Right cardiac atrium (tissue), 5 donors: Measurements from ENCODE around the gene TBC1D24. TPM values are rescaled to one million over a fixed set of nuclear protein-coding genes. Genes with fewer than 3 reads are reported as not detected.
"Not testable (repeated sequence)": the region's sequence is repeated elsewhere in the genome, so short reads cannot be mapped to it uniquely, and the experiment has no call there.

ENCODE experiments used
- ATAC-seq, 2 donors: fragments of 200-7000 bp; cut with Tn5 transposase; one replicate each; pipeline versions ENCODE4 v1.8.0 to v1.9.1; 2020; ENCODE audit warnings: moderate library complexity in 2 of 2, mild to moderate bottlenecking in 1 of 2
- DNase-seq, 3 donors: peaks; one replicate each; pipeline ENCODE4 v3.0.0-alpha.2; 2020
- H3K27ac ChIP-seq: one replicate; pipeline ENCODE4 v1.5.1; 2013; ENCODE audit warnings: mild to moderate bottlenecking, low read length, control low read depth, moderate library complexity
- H3K27me3 ChIP-seq: one replicate; pipeline ENCODE4 v1.6.1; 2013; ENCODE audit not compliant: control insufficient read depth, insufficient read depth
- H3K4me1 ChIP-seq: one replicate; pipeline ENCODE4 v1.6.1; 2013; ENCODE audit warnings: low read length; ENCODE audit not compliant: control insufficient read depth, insufficient read depth
- H3K4me3 ChIP-seq: one replicate; pipeline ENCODE4 v1.5.1; 2013; ENCODE audit warnings: low read length, control low read depth
- H3K9me3 ChIP-seq: one replicate; pipeline ENCODE4 v1.6.1; 2013; ENCODE audit warnings: low read length; ENCODE audit not compliant: control insufficient read depth
- WGBS: extraction: QIAGEN DNeasy Blood & Tissue Kit; methylation state at CpG from one replicate; pipeline ENCODE4 v1.1.7; 2013; 5-methylcytosine and 5-hydroxymethylcytosine counted together
- intact Hi-C, 4 donors: fragments of 100-400 bp; cut with DNase I; formaldehyde crosslinking; loops; one replicate each; pipeline versions ENCODE4 v1.11.0 to v1.14.0; 2022 to 2023
- polyA plus RNA-seq: library from polyadenylated mRNA; stranded (reverse); fragments of 200-250 nt; gene quantifications from one replicate; pipeline ENCODE4 v1.2.3, GENCODE V29; 2013
- total RNA-seq, 4 donors: library from RNA; stranded (reverse); fragmentation: NEBNext Ultra II Directional; extraction: Animal tissue kit (Norgen Biotek cat#: 25700); gene quantifications; one replicate each; pipeline ENCODE4 v1.2.1, GENCODE V29; 2021
- donor health status: healthy with polysubstance abuse.
- donor health status: DM: no; HTN: yes; CAD: no.
- donor health status: DM: no; HTN: no; CAD: no.
- donor health status: DM: no; HTN: yes; CAD: no; lungs with severe emphysema.
- donor health status: DM: yes; HTN: yes; CAD: no.

The TBC1D24 gene
- total and polyA plus RNA-seq, 5 donors = 5.7 to 15.5 (median 12.8) TPM

GRCh38 chr16:2476345-2476720 lies 1.4 kb downstream of the TBC1D24 start:
- peaks cover 2% of the 10 kb centered on the region for H3K4me1 ChIP-seq
- no peaks in the 10 kb centered on the region for H3K9me3 ChIP-seq
- intact Hi-C loops = no loop called here
- ATAC-seq = no peak
- 93% methylated on average over 9 of the region's 9 CpGs for WGBS
- no peaks in the 10 kb centered on the region for H3K27me3 ChIP-seq
- peak in 1 of 3 donors; percentile 33 for DNase-seq
- no peak overlapping the region for H3K27ac ChIP-seq
- no peak overlapping the region for H3K4me3 ChIP-seq

- DNase-seq (no peak), ATAC-seq (no peak)
- Histone ChIP-seq H3K27me3 (no peaks in the 10 kb centered on the region), H3K27ac (no peak overlapping the region), H3K4me1 (peaks cover 2% of the 10 kb centered on the region), H3K9me3 (no peaks in the 10 kb centered on the region), H3K4me3 (no peak overlapping the region)
- intact Hi-C loops = no loop called here
- WGBS = 93% methylated on average over 3 of the region's 3 CpGs
These were observed 1.8 kb downstream of the TBC1D24 start for GRCh38 chr16:2476741-2477140.

GRCh38 chr16:2477327-2477726 lies 2.4 kb downstream of the TBC1D24 start:
- intact Hi-C loops = no loop called here
- no peak for ATAC-seq

GRCh38 chr16:2478279-2478678 lies 3.4 kb downstream of the TBC1D24 start:
- H3K9me3 ChIP-seq = no peaks in the 10 kb centered on the region
- DNase-seq (peak in 1 of 3 donors; percentile 45), ATAC-seq (no peak)
- H3K4me1 ChIP-seq = peaks cover 2% of the 10 kb centered on the region
- intact Hi-C loops = no loop called here
- H3K27ac ChIP-seq = no peak overlapping the region
- 72% methylated on average over 8 of the region's 8 CpGs for WGBS
- H3K4me3 ChIP-seq = no peak overlapping the region
- H3K27me3 ChIP-seq = no peaks in the 10 kb centered on the region

More at GRCh38 chr16:2477327-2477726, 2.4 kb downstream of the TBC1D24 start:
- H3K4me3 ChIP-seq = no peak overlapping the region
- H3K27ac ChIP-seq = no peak overlapping the region
- peak in 2 of 3 donors; percentile 1 to 32 for DNase-seq
- H3K9me3 ChIP-seq = no peaks in the 10 kb centered on the region
- H3K4me1 ChIP-seq = peaks cover 2% of the 10 kb centered on the region
- no peaks in the 10 kb centered on the region for H3K27me3 ChIP-seq
- 95% methylated on average over 3 of the region's 3 CpGs for WGBS

GRCh38 chr16:2479996-2480395 lies 5.1 kb downstream of the TBC1D24 start:
- H3K4me1 ChIP-seq, H3K27me3 ChIP-seq, H3K27ac ChIP-seq, H3K9me3 ChIP-seq, intact Hi-C loops, ATAC-seq, H3K4me3 ChIP-seq: not testable (repeated sequence)
- peak in 1 of 3 donors; percentile 12 for DNase-seq
- 92% methylated on average over 10 of the region's 10 CpGs for WGBS

GRCh38 chr16:2480948-2481347 lies 6.0 kb downstream of the TBC1D24 start:
- Histone ChIP-seq H3K9me3 (no peaks in the 10 kb centered on the region), H3K27ac (no peak overlapping the region), H3K4me1 (no peaks in the 10 kb centered on the region), H3K27me3 (no peaks in the 10 kb centered on the region), H3K4me3 (no peak overlapping the region)
- ATAC-seq (no peak), DNase-seq (peak in 2 of 3 donors; percentile 35 to 37)
- intact Hi-C loops = no loop called here
- WGBS = 90% methylated on average over 12 of the region's 12 CpGs

GRCh38 chr16:2481676-2482075 lies 6.7 kb downstream of the TBC1D24 start:
- H3K9me3 ChIP-seq = no peaks in the 10 kb centered on the region
- intact Hi-C loops = no loop called here
- DNase-seq (peak in 2 of 3 donors; percentile 12 to 26), ATAC-seq (no peak)
- no peaks in the 10 kb centered on the region for H3K4me1 ChIP-seq
- H3K27me3 ChIP-seq = no peaks in the 10 kb centered on the region
- no peak overlapping the region for H3K4me3 ChIP-seq
- H3K27ac ChIP-seq = no peak overlapping the region
- 74% methylated on average over 7 of the region's 7 CpGs for WGBS

- no peaks in the 10 kb centered on the region for H3K27me3 ChIP-seq
- DNase-seq (peak in 2 of 3 donors; percentile 35 to 45), ATAC-seq (no peak)
- 62% methylated on average over 13 of the region's 13 CpGs for WGBS
- no peak overlapping the region for H3K27ac ChIP-seq
- H3K4me1 ChIP-seq = no peaks in the 10 kb centered on the region
- intact Hi-C loops = no loop called here
- no peaks in the 10 kb centered on the region for H3K9me3 ChIP-seq
- no peak overlapping the region for H3K4me3 ChIP-seq
These were observed 7.3 kb downstream of the TBC1D24 start for GRCh38 chr16:2482249-2482648.

- ATAC-seq (peak; percentile 58 to 71), DNase-seq (peak; percentile 69 to 86 (median 84))
- Histone ChIP-seq H3K9me3 (no peaks in the 10 kb centered on the region), H3K4me1 (no peaks in the 10 kb centered on the region), H3K27ac (peak overlapping the region; percentile 19), H3K27me3 (no peaks in the 10 kb centered on the region), H3K4me3 (no peak overlapping the region)
- intact Hi-C loops = no loop called here
- WGBS = 39% methylated on average over 32 of the region's 32 CpGs
These were observed 8.0 kb downstream of the TBC1D24 start for GRCh38 chr16:2482708-2483534.

- Histone ChIP-seq H3K9me3 (no peaks in the 10 kb centered on the region), H3K27me3 (no peaks in the 10 kb centered on the region), H3K4me3 (no peak overlapping the region), H3K4me1 (no peaks in the 10 kb centered on the region), H3K27ac (no peak overlapping the region)
- ATAC-seq (no peak), DNase-seq (peak in 2 of 3 donors; percentile 18 to 48)
- intact Hi-C loops = no loop called here
- 88% methylated on average over 16 of the region's 16 CpGs for WGBS
These were observed 9.3 kb downstream of the TBC1D24 start for GRCh38 chr16:2483939-2484897.
